ENCODE measurements around the gene SYT8.

- no peak for TF ChIP-seq CTCF (IDR thresholded peaks at IDR 0.05 in 8 of 11, conservative IDR thresholded peaks at IDR 0.05 in 3 of 11)
- no peak for TF ChIP-seq POLR2AphosphoS5 (IDR thresholded peaks at IDR 0.05)
- no peak for TF ChIP-seq POLR2A (IDR thresholded peaks at IDR 0.05)
These were observed 19.0 kb upstream of the SYT8 start for GRCh38 chr11:1815751-1816150.
